GM18909 (cell line): ENCODE data around the gene BORCS8.
"Not testable (repeated sequence)": the region's sequence is repeated elsewhere in the genome, so short reads cannot be mapped to it uniquely, and the experiment has no call there.

ENCODE experiments used
- ATAC-seq: cut with Tn5 transposase; IDR thresholded peaks from one replicate; pipeline ENCODE4 v1.9.1; 2021; ENCODE audit warnings: mild to moderate bottlenecking; ENCODE audit not compliant: unreplicated experiment, poor library complexity

The BORCS8 gene

GRCh38 chr19:19192078-19192882 is at the start of gene BORCS8, which contains the start of gene RFXANK:
Gene BORCS8, minus strand, starts transcription at chr19:19192152. Its CDS starts 35 bp downstream, at chr19:19192117.
Gene RFXANK, plus strand, starts transcription at chr19:19192258. Its CDS starts 1,689 bp downstream, at chr19:19193947.
- ATAC-seq, result peak; percentile 89

- ATAC-seq, result no peak
These were observed 48.5 kb upstream of the BORCS8 start for GRCh38 chr19:19240476-19240875.

GRCh38 chr19:19239675-19240074 is 47.7 kb upstream of the BORCS8 start:
- no peak for ATAC-seq

- ATAC-seq, result no peak
These were observed 46.4 kb upstream of the BORCS8 start for GRCh38 chr19:19238126-19238894.

GRCh38 chr19:19236173-19236572 is 44.2 kb upstream of the BORCS8 start:
- ATAC-seq, result no peak

GRCh38 chr19:19234220-19234816 is 42.4 kb upstream of the BORCS8 start:
- ATAC-seq, result no peak

- no peak for ATAC-seq
These were observed 40.3 kb upstream of the BORCS8 start for GRCh38 chr19:19232261-19232721.

- ATAC-seq, result no peak
These were observed 39.0 kb upstream of the BORCS8 start for GRCh38 chr19:19230999-19231398.

- ATAC-seq, result no peak
These were observed 37.7 kb upstream of the BORCS8 start for GRCh38 chr19:19229701-19230100.

GRCh38 chr19:19227217-19227616 is 35.3 kb upstream of the BORCS8 start:
- ATAC-seq, result no peak

GRCh38 chr19:19226663-19227062 is 34.7 kb upstream of the BORCS8 start:
- ATAC-seq, result no peak

- ATAC-seq, result no peak
These were observed 34.3 kb upstream of the BORCS8 start for GRCh38 chr19:19226204-19226603.

- ATAC-seq, result no peak
These were observed 33.0 kb upstream of the BORCS8 start for GRCh38 chr19:19224852-19225494.

GRCh38 chr19:19224150-19224851 is 32.3 kb upstream of the BORCS8 start:
- ATAC-seq, result no peak

GRCh38 chr19:19223636-19224035 is 31.7 kb upstream of the BORCS8 start:
- no peak for ATAC-seq

GRCh38 chr19:19223060-19223459 is 31.1 kb upstream of the BORCS8 start:
- ATAC-seq, result no peak

- ATAC-seq, result not testable (repeated sequence)
These were observed 29.0 kb upstream of the BORCS8 start for GRCh38 chr19:19221000-19221399.

- no peak for ATAC-seq
These were observed 27.0 kb upstream of the BORCS8 start for GRCh38 chr19:19218911-19219310.

GRCh38 chr19:19217099-19217498 is 25.1 kb upstream of the BORCS8 start:
- ATAC-seq, result no peak

GRCh38 chr19:19215792-19216191 is 23.8 kb upstream of the BORCS8 start:
- ATAC-seq, result no peak
